Uterus (tissue), 4 donors: ENCODE data around the gene TCF12. TPM values are rescaled to one million over a fixed set of nuclear protein-coding genes. Genes with fewer than 3 reads are reported as not detected.

Source experiments
- DNase-seq, 2 donors: peaks; one replicate each; pipeline ENCODE4 v3.0.0-alpha.2; 2019 to 2020
- H3K27ac ChIP-seq, 2 donors: fragments of 200-600 bp; sonication (generic); 1 replicate in 1 of 2; 2 replicates in 1 of 2; pipeline ENCODE4 v1.5.1; 2016 to 2018
- H3K27me3 ChIP-seq, 2 donors: fragments of 200-600 bp; sonication (generic); one replicate each; pipeline ENCODE4 v1.5.1; 2018 to 2019; ENCODE audit warnings: control low read depth in 1 of 2
- H3K36me3 ChIP-seq, 2 donors: fragments of 200-600 bp; sonication (generic); one replicate each; pipeline ENCODE4 v1.5.1; 2019; ENCODE audit warnings: control low read depth in 1 of 2
- H3K4me1 ChIP-seq, 2 donors: fragments of 200-600 bp; sonication (generic); one replicate each; pipeline ENCODE4 v1.5.1; 2018 to 2019; ENCODE audit warnings: control low read depth in 1 of 2
- H3K4me3 ChIP-seq, 2 donors: fragments of 200-600 bp; sonication (generic); 1 replicate in 1 of 2; 2 replicates in 1 of 2; pipeline ENCODE4 v1.5.1; 2018 to 2019; ENCODE audit warnings: mild to moderate bottlenecking in 1 of 2
- H3K9me3 ChIP-seq, 2 donors: fragments of 200-600 bp; sonication (generic); one replicate each; pipeline ENCODE4 v1.5.1; 2019; ENCODE audit warnings: control low read depth in 1 of 2
- CTCF ChIP-seq, 4 experiments: fragments of 200-600 bp in 2 of 4; fragments of 450-650 bp in 2 of 4; sonication (generic) in 2 of 4; IDR thresholded peaks; one replicate each; pipeline ENCODE4 v1.5.1; 2016 to 2019; ENCODE audit warnings: antibody characterized with exemption in 4 of 4, mild to moderate bottlenecking in 2 of 4, moderate library complexity in 1 of 4
- POLR2A ChIP-seq, 2 donors: fragments of 450-650 bp; IDR thresholded peaks; one replicate each; pipeline ENCODE4 v1.6.1; 2016; ENCODE audit warnings: antibody characterized with exemption in 2 of 2, mild to moderate bottlenecking in 1 of 2, moderate library complexity in 1 of 2
- intact Hi-C: fragments of 100-400 bp; cut with DNase I; formaldehyde crosslinking; loops from one replicate; pipeline ENCODE4 v1.15.1; 2023; ENCODE audit warnings: low total_unique reads
- total RNA-seq, 4 donors: library from RNA; depleted of rRNA in 3 of 4; stranded (reverse); fragments of >200 nt in 3 of 4; gene quantifications; one replicate each; pipeline versions ENCODE4 v1.1.0 to v1.2.4, GENCODE V29; 2014 to 2023
- donor health status: DM: yes; HTN: yes; CAD: no.

Gene TCF12
- total RNA-seq, 4 donors from 2014 or later = 109 to 361 (median 196) TPM

GRCh38 chr15:57301307-57301706 is 382.9 kb downstream of the TCF12 start:
- H3K9me3 ChIP-seq = no peaks in the 10 kb centered on the region
- H3K36me3 ChIP-seq = no peaks in the 10 kb centered on the region
- TF ChIP-seq POLR2A (IDR thresholded peaks at IDR 0.05) (no peak), CTCF (IDR thresholded peaks at IDR 0.05) (no peak)
- no peak overlapping the region for H3K4me3 ChIP-seq
- no peaks in the 10 kb centered on the region for H3K4me1 ChIP-seq
- no peak for DNase-seq
- no peaks in the 10 kb centered on the region for H3K27me3 ChIP-seq
- intact Hi-C loops = loop anchor here (10.0 kb wide), 1 partner anchor 147 kb away; no protein-coding TSS in a partner anchor
- no peak overlapping the region for H3K27ac ChIP-seq

- Histone ChIP-seq H3K4me1 (peaks cover 0 to 6% of the 10 kb centered on the region in 2 donors), H3K4me3 (no peak overlapping the region), H3K27ac (no peak overlapping the region), H3K27me3 (no peaks in the 10 kb centered on the region), H3K36me3 (no peaks in the 10 kb centered on the region), H3K9me3 (no peaks in the 10 kb centered on the region)
- DNase-seq = no peak
- no peak for TF ChIP-seq CTCF (IDR thresholded peaks at IDR 0.05)
- no peak for TF ChIP-seq POLR2A (IDR thresholded peaks at IDR 0.05)
- intact Hi-C loops = loop anchor here (10.0 kb wide), 1 partner anchor 148 kb away; no protein-coding TSS in a partner anchor
These were observed 384.3 kb downstream of the TCF12 start for GRCh38 chr15:57302640-57303257.

GRCh38 chr15:57305009-57305408 is 386.6 kb downstream of the TCF12 start:
- Histone ChIP-seq H3K4me1 (peaks cover 0 to 6% of the 10 kb centered on the region in 2 donors), H3K9me3 (no peaks in the 10 kb centered on the region), H3K27me3 (no peaks in the 10 kb centered on the region), H3K36me3 (no peaks in the 10 kb centered on the region), H3K4me3 (no peak overlapping the region), H3K27ac (no peak overlapping the region)
- TF ChIP-seq POLR2A (IDR thresholded peaks at IDR 0.05) (no peak), CTCF (IDR thresholded peaks at IDR 0.05) (no peak)
- no peak for DNase-seq
- intact Hi-C loops = loop anchor here (10.0 kb wide), 1 partner anchor 150 kb away; no protein-coding TSS in a partner anchor

GRCh38 chr15:57306161-57306943 is 387.9 kb downstream of the TCF12 start:
- Histone ChIP-seq H3K4me3 (peak overlapping the region; percentile 39 to 53), H3K27me3 (no peaks in the 10 kb centered on the region), H3K36me3 (no peaks in the 10 kb centered on the region), H3K9me3 (no peaks in the 10 kb centered on the region), H3K4me1 (peaks cover 0 to 6% of the 10 kb centered on the region in 2 donors), H3K27ac (peak overlapping the region; percentile 36 to 65)
- DNase-seq = peak; percentile 77 to 83
- TF ChIP-seq POLR2A (IDR thresholded peaks at IDR 0.05) (no peak), CTCF (IDR thresholded peaks at IDR 0.05) (peak; percentile 82 to 90 (median 84))
- intact Hi-C loops = loop anchor here (10.0 kb wide), 1 partner anchor 152 kb away; no protein-coding TSS in a partner anchor

- intact Hi-C loops = loop anchor here (10.0 kb wide), 1 partner anchor 152 kb away; no protein-coding TSS in a partner anchor
- Histone ChIP-seq H3K36me3 (no peaks in the 10 kb centered on the region), H3K4me1 (peaks cover 0 to 6% of the 10 kb centered on the region in 2 donors), H3K27me3 (no peaks in the 10 kb centered on the region), H3K9me3 (no peaks in the 10 kb centered on the region), H3K27ac (peak overlapping the region; percentile 7 to 65), H3K4me3 (peak overlapping the region; percentile 39 to 53)
- DNase-seq = no peak
- no peak for TF ChIP-seq POLR2A (IDR thresholded peaks at IDR 0.05)
- TF ChIP-seq CTCF (IDR thresholded peaks at IDR 0.05) = no peak
These were observed 388.5 kb downstream of the TCF12 start for GRCh38 chr15:57306944-57307411.
